ENCODE results near the gene NR6A1.

Gene NR6A1

GRCh38 chr9:124503713-124504529 lies 267.2 kb downstream of the NR6A1 start:
- no peak for DNase-seq (ENCODE audit: low read depth)

GRCh38 chr9:124502711-124503702 lies 268.1 kb downstream of the NR6A1 start:
- DNase-seq (ENCODE audit: low read depth): no peak

GRCh38 chr9:124501771-124502320 lies 269.3 kb downstream of the NR6A1 start:
- DNase-seq (ENCODE audit: low read depth): no peak

GRCh38 chr9:124500796-124501611 lies 270.1 kb downstream of the NR6A1 start:
- DNase-seq (ENCODE audit: low read depth): no peak

- no peak for DNase-seq (ENCODE audit: low read depth)
Measured at GRCh38 chr9:124500028-124500795, 270.9 kb downstream of the NR6A1 start.

- no peak for DNase-seq (ENCODE audit: low read depth)
Measured at GRCh38 chr9:124499216-124499615, 271.9 kb downstream of the NR6A1 start.

- DNase-seq (ENCODE audit: low read depth): no peak
Measured at GRCh38 chr9:124498499-124499146, 272.5 kb downstream of the NR6A1 start.

GRCh38 chr9:124498040-124498439 lies 273.1 kb downstream of the NR6A1 start:
- DNase-seq (ENCODE audit: low read depth): no peak

- no peak for DNase-seq (ENCODE audit: low read depth)
Measured at GRCh38 chr9:124497441-124497840, 273.7 kb downstream of the NR6A1 start.

GRCh38 chr9:124496463-124496862 lies 274.6 kb downstream of the NR6A1 start:
- no peak for DNase-seq (ENCODE audit: low read depth)

- DNase-seq (ENCODE audit: low read depth): no peak
Measured at GRCh38 chr9:124496075-124496449, 275.0 kb downstream of the NR6A1 start.

- DNase-seq (ENCODE audit: low read depth): no peak
Measured at GRCh38 chr9:124495126-124496074, 275.7 kb downstream of the NR6A1 start.

GRCh38 chr9:124493794-124494479 lies 277.2 kb downstream of the NR6A1 start:
- DNase-seq (ENCODE audit: low read depth): no peak

GRCh38 chr9:124493218-124493617 lies 277.9 kb downstream of the NR6A1 start:
- no peak for DNase-seq (ENCODE audit: low read depth)

- DNase-seq (ENCODE audit: low read depth): no peak
Measured at GRCh38 chr9:124492818-124493217, 278.3 kb downstream of the NR6A1 start.

GRCh38 chr9:124491049-124491975 lies 279.8 kb downstream of the NR6A1 start:
- DNase-seq (ENCODE audit: low read depth): no peak

- DNase-seq (ENCODE audit: low read depth): no peak
Measured at GRCh38 chr9:124490004-124490403, 281.1 kb downstream of the NR6A1 start.

GRCh38 chr9:124489222-124489621 lies 281.9 kb downstream of the NR6A1 start:
- no peak for DNase-seq (ENCODE audit: low read depth)
